ENCODE data around the gene NDUFA3. TPM values are rescaled to one million over a fixed set of nuclear protein-coding genes. Genes with fewer than 3 reads are reported as not detected.
A peak's percentile ranks its signal among the peaks of the same experiment; 100 is the strongest.

NDUFA3 gene
- total RNA-seq, 1 donor from 2014 or later, result 135 TPM

DNA sequence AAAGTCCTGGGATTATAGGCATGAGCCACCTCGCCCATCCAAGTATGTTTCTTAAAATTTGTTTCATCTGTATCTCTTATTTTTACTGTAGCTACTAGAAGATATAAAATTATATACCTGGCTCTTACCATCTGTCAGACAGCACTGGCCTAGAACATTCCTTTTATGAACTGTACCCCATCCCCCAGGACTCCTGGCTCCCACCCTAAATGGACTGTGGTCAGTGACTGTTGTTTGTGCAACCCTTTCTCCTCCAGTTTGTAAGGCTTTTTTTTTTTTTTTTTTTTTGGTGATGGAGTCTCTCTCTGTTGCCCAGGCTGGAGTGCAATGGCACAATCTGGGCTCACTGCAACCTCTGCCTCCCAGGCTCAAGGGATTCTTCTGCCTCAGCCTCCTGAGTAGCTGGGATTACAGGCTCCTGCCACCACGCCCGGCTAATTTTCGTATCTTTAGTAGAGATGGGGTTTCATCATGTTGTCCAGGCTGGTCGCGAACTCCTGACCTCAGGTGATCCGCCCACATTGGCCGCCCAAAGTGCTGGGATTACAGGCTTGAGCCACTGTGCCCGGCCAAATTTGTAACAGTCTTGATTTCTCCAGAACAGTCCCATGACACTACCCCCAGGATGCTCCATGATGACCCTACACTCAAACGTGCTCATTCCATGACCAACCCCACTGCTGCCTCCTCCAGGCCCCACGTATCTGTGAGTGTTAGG lies 2.5 kb downstream of the NDUFA3 start:
- H3K4me1 Mint-ChIP-seq, result peaks cover 9% of the 10 kb centered on the region
- peak overlapping the region; percentile 99 for H3K4me3 Mint-ChIP-seq
- H3K27ac Mint-ChIP-seq, result no peak overlapping the region
- no peaks in the 10 kb centered on the region for H3K9me3 Mint-ChIP-seq
- H3K36me3 Mint-ChIP-seq, result peaks cover 15% of the 10 kb centered on the region
- no peaks in the 10 kb centered on the region for H3K27me3 Mint-ChIP-seq (ENCODE audit: low read depth)
- DNase-seq (ENCODE audit: low spot score in 2 of 2, unreplicated experiment in 2 of 2), result no peak
- TF ChIP-seq, protein P1, sequence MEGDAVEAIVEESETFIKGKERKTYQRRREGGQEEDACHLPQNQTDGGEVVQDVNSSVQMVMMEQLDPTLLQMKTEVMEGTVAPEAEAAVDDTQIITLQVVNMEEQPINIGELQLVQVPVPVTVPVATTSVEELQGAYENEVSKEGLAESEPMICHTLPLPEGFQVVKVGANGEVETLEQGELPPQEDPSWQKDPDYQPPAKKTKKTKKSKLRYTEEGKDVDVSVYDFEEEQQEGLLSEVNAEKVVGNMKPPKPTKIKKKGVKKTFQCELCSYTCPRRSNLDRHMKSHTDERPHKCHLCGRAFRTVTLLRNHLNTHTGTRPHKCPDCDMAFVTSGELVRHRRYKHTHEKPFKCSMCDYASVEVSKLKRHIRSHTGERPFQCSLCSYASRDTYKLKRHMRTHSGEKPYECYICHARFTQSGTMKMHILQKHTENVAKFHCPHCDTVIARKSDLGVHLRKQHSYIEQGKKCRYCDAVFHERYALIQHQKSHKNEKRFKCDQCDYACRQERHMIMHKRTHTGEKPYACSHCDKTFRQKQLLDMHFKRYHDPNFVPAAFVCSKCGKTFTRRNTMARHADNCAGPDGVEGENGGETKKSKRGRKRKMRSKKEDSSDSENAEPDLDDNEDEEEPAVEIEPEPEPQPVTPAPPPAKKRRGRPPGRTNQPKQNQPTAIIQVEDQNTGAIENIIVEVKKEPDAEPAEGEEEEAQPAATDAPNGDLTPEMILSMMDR (IDR thresholded peaks at IDR 0.05; ENCODE audit: unreplicated experiment), result no peak

DNA sequence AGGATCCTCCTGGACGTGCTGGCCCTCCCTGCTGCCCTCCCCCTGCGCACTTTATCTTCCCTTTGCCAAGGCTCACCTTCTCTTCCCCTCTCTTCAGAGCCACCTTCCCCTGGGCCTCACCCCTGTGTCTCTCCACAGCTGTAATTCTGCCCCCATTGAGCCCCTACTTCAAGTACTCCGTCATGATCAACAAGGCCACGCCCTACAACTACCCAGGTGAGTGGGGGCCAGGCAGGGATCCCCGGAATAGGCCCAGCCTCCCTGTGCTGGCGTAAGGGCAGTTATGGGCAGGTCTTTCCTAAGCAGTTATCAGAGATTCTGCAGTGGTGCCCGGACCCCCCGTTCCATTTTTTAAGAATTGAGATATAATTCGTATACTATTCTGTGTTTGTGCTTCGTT lies 3.1 kb downstream of the NDUFA3 start:
- Mint-ChIP-seq H3K27ac (no peak overlapping the region), H3K36me3 (peaks cover 17% of the 10 kb centered on the region)

DNA sequence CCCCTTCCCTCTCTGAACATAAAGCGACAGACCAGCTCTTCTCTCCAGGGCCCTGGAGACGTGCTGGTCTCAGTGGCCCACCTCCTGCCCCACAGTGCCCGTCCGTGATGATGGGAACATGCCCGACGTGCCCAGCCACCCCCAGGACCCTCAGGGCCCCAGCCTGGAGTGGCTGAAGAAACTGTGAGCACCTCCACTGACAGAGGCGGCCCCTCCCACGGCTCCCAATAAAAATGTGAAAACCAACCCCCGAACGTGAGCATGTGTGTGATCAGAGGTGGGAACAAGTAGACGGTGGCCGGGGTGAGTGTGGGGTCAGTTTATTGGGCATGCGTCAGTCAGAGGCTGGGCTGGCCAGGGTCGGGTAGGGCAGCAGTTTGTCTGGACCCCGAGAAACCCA lies 4.1 kb downstream of the NDUFA3 start:
- H3K36me3 Mint-ChIP-seq, result peaks cover 19% of the 10 kb centered on the region
- no peak overlapping the region for H3K27ac Mint-ChIP-seq
- no peaks in the 10 kb centered on the region for H3K27me3 Mint-ChIP-seq (ENCODE audit: low read depth)
- no peak for DNase-seq (ENCODE audit: low spot score in 2 of 2, unreplicated experiment in 2 of 2)
- no peak overlapping the region for H3K4me3 Mint-ChIP-seq
- H3K4me1 Mint-ChIP-seq, result peaks cover 9% of the 10 kb centered on the region
- TF ChIP-seq, protein P1 (IDR thresholded peaks at IDR 0.05; ENCODE audit: unreplicated experiment), result no peak
- H3K9me3 Mint-ChIP-seq, result no peaks in the 10 kb centered on the region

More for the DNA sequence above, 3.1 kb downstream of the NDUFA3 start:
- TF ChIP-seq, protein P1 (IDR thresholded peaks at IDR 0.05; ENCODE audit: unreplicated experiment), result no peak
- Mint-ChIP-seq H3K27me3 (ENCODE audit: low read depth) (no peaks in the 10 kb centered on the region), H3K4me3 (no peak overlapping the region), H3K9me3 (no peaks in the 10 kb centered on the region), H3K4me1 (peaks cover 9% of the 10 kb centered on the region)
- DNase-seq (ENCODE audit: low spot score in 2 of 2, unreplicated experiment in 2 of 2), result no peak

- TF ChIP-seq, protein P1 (IDR thresholded peaks at IDR 0.05; ENCODE audit: unreplicated experiment), result no peak
- peaks cover 18% of the 10 kb centered on the region for H3K36me3 Mint-ChIP-seq
- no peak overlapping the region for H3K4me3 Mint-ChIP-seq
- H3K9me3 Mint-ChIP-seq, result no peaks in the 10 kb centered on the region
- no peaks in the 10 kb centered on the region for H3K27me3 Mint-ChIP-seq (ENCODE audit: low read depth)
- peaks cover 4% of the 10 kb centered on the region for H3K4me1 Mint-ChIP-seq
- no peak overlapping the region for H3K27ac Mint-ChIP-seq
- no peak for DNase-seq (ENCODE audit: low spot score in 2 of 2, unreplicated experiment in 2 of 2)
Observed at GRCh38 chr19:54107876-54108490, 5.3 kb downstream of the NDUFA3 start.

- Mint-ChIP-seq H3K27me3 (ENCODE audit: low read depth) (no peaks in the 10 kb centered on the region), H3K9me3 (no peaks in the 10 kb centered on the region), H3K4me1 (peaks cover under 1% of the 10 kb centered on the region), H3K27ac (no peak overlapping the region), H3K36me3 (peaks cover 18% of the 10 kb centered on the region), H3K4me3 (no peak overlapping the region)
- TF ChIP-seq, protein P1 (IDR thresholded peaks at IDR 0.05; ENCODE audit: unreplicated experiment), result no peak
- no peak for DNase-seq (ENCODE audit: low spot score in 2 of 2, unreplicated experiment in 2 of 2)
Observed at GRCh38 chr19:54108496-54108895, 5.8 kb downstream of the NDUFA3 start.
